Transverse colon (tissue), 4 donors: ENCODE results near the gene CRAT.
"Not testable (repeated sequence)": the region's sequence is repeated elsewhere in the genome, so short reads cannot be mapped to it uniquely, and the experiment has no call there.

Experiments used
- EP300 ChIP-seq: sonication (generic); formaldehyde crosslinking; IDR thresholded peaks from one replicate; pipeline ENCODE4 v1.6.1; 2017; ENCODE audit warnings: antibody characterized with exemption, low read depth
- POLR2A ChIP-seq: fragments of 450-650 bp; IDR thresholded peaks from one replicate; pipeline ENCODE4 v1.6.1; 2016; ENCODE audit warnings: antibody characterized with exemption, mild to moderate bottlenecking, moderate library complexity
- POLR2AphosphoS5 ChIP-seq, 3 donors: sonication (generic); formaldehyde crosslinking; IDR thresholded peaks; one replicate each; pipeline ENCODE4 v1.6.1; 2016; ENCODE audit warnings: antibody characterized with exemption in 3 of 3
- TF ChIP-seq, protein P1 (sequence below), 5 experiments: fragments of 200-600 bp in 3 of 5; fragments of 450-650 bp in 2 of 5; sonication (generic) in 3 of 5; IDR thresholded peaks; 1 replicate in 2 of 5; 2 replicates in 3 of 5; pipeline ENCODE4 v1.5.1; 2016 to 2017; ENCODE audit warnings: antibody characterized with exemption in 5 of 5, inconsistent platforms in 3 of 5, mild to moderate bottlenecking in 2 of 5, moderate library complexity in 1 of 5

DNA sequence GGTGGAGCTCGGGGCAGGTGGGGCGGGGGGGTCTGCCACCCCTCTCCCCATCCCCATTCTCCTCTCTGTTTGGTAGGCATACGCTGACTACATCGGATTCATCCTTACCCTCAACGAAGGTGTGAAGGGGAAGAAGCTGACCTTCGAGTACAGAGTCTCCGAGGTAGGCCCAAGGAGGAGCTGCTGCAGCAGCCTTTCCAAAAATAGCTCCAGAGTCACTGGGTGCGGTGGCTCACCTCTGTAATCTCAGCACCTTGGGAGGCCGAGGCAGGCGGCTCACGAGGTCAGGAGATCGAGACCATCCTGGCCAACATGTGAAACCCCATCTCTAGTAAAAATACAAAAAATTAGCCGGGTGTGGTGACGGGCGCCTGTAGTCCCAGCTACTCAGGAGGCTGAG is 12.4 kb upstream of the CRAT start:
- not testable (repeated sequence) for TF ChIP-seq POLR2A; POLR2AphosphoS5 (IDR thresholded peaks at IDR 0.05); EP300
- TF ChIP-seq, protein P1, sequence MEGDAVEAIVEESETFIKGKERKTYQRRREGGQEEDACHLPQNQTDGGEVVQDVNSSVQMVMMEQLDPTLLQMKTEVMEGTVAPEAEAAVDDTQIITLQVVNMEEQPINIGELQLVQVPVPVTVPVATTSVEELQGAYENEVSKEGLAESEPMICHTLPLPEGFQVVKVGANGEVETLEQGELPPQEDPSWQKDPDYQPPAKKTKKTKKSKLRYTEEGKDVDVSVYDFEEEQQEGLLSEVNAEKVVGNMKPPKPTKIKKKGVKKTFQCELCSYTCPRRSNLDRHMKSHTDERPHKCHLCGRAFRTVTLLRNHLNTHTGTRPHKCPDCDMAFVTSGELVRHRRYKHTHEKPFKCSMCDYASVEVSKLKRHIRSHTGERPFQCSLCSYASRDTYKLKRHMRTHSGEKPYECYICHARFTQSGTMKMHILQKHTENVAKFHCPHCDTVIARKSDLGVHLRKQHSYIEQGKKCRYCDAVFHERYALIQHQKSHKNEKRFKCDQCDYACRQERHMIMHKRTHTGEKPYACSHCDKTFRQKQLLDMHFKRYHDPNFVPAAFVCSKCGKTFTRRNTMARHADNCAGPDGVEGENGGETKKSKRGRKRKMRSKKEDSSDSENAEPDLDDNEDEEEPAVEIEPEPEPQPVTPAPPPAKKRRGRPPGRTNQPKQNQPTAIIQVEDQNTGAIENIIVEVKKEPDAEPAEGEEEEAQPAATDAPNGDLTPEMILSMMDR (IDR thresholded peaks at IDR 0.05): not testable (repeated sequence)
